ENCODE measurements around the gene SATB1.

The SATB1 gene

GRCh38 chr3:18440066-18440722, 15.1 kb upstream of the SATB1 start:
- peaks cover 26% of the 10 kb centered on the region for H3K27me3 Mint-ChIP-seq
- peak overlapping the region; percentile 70 for H3K27ac Mint-ChIP-seq
- ATAC-seq: no peak
- H3K4me3 Mint-ChIP-seq: peak overlapping the region; percentile 56
- peaks cover 39% of the 10 kb centered on the region for H3K4me1 Mint-ChIP-seq
- no peaks in the 10 kb centered on the region for H3K9me3 Mint-ChIP-seq
- H3K36me3 Mint-ChIP-seq: no peaks in the 10 kb centered on the region

- H3K27me3 Mint-ChIP-seq: peaks cover 20% of the 10 kb centered on the region
- no peak overlapping the region for H3K4me3 Mint-ChIP-seq
- H3K36me3 Mint-ChIP-seq: no peaks in the 10 kb centered on the region
- peaks cover 38% of the 10 kb centered on the region for H3K4me1 Mint-ChIP-seq
- no peak for ATAC-seq
- no peaks in the 10 kb centered on the region for H3K9me3 Mint-ChIP-seq
- no peak overlapping the region for H3K27ac Mint-ChIP-seq
Observed at GRCh38 chr3:18439281-18439680, 14.1 kb upstream of the SATB1 start.

GRCh38 chr3:18438586-18438985, 13.4 kb upstream of the SATB1 start:
- Mint-ChIP-seq H3K27ac (peak overlapping the region; percentile 17), H3K27me3 (peaks cover 13% of the 10 kb centered on the region), H3K4me1 (peaks cover 31% of the 10 kb centered on the region), H3K36me3 (no peaks in the 10 kb centered on the region), H3K4me3 (peak overlapping the region; percentile 0), H3K9me3 (no peaks in the 10 kb centered on the region)
- peak; percentile 76 for ATAC-seq

GRCh38 chr3:18436213-18436612, 11.1 kb upstream of the SATB1 start:
- Mint-ChIP-seq H3K36me3 (no peaks in the 10 kb centered on the region), H3K4me1 (peaks cover 23% of the 10 kb centered on the region), H3K27me3 (peaks cover 8% of the 10 kb centered on the region), H3K27ac (no peak overlapping the region), H3K4me3 (no peak overlapping the region), H3K9me3 (no peaks in the 10 kb centered on the region)
- no peak for ATAC-seq

GRCh38 chr3:18434711-18435110, 9.6 kb upstream of the SATB1 start:
- Mint-ChIP-seq H3K4me3 (no peak overlapping the region), H3K27ac (no peak overlapping the region), H3K36me3 (no peaks in the 10 kb centered on the region), H3K4me1 (peaks cover 14% of the 10 kb centered on the region), H3K27me3 (peaks cover 8% of the 10 kb centered on the region), H3K9me3 (no peaks in the 10 kb centered on the region)
- no peak for ATAC-seq

GRCh38 chr3:18432752-18433151, 7.6 kb upstream of the SATB1 start:
- H3K4me1 Mint-ChIP-seq: peaks cover 5% of the 10 kb centered on the region
- H3K36me3 Mint-ChIP-seq: no peaks in the 10 kb centered on the region
- H3K4me3 Mint-ChIP-seq: no peak overlapping the region
- no peak overlapping the region for H3K27ac Mint-ChIP-seq
- no peaks in the 10 kb centered on the region for H3K9me3 Mint-ChIP-seq
- no peaks in the 10 kb centered on the region for H3K27me3 Mint-ChIP-seq
- no peak for ATAC-seq

DNA sequence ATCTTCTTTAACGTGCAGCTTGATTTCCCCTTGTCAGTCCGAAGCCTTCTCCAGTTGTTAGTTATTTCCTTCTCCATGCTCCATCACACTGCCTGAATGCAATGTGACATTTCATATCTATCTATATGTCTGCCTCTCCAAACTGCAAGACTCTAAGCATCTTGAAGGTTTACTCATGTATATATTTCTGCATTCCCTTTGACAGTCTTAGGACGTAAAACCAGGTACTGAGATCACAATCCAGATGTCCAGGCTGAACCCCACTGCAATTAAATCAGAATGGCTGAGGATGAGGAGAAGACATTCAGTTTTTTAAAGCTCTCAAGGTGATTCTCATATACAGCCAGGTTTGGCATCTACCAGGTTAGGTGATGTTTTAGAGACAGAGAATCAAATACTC, 6.1 kb upstream of the SATB1 start:
- H3K27ac Mint-ChIP-seq: no peak overlapping the region
- ATAC-seq: no peak
- H3K9me3 Mint-ChIP-seq: no peaks in the 10 kb centered on the region
- H3K27me3 Mint-ChIP-seq: no peaks in the 10 kb centered on the region
- H3K36me3 Mint-ChIP-seq: no peaks in the 10 kb centered on the region
- peaks cover 5% of the 10 kb centered on the region for H3K4me1 Mint-ChIP-seq
- no peak overlapping the region for H3K4me3 Mint-ChIP-seq

- no peak for ATAC-seq
- Mint-ChIP-seq H3K27me3 (peaks cover 1% of the 10 kb centered on the region), H3K9me3 (no peaks in the 10 kb centered on the region), H3K4me1 (peaks cover 17% of the 10 kb centered on the region), H3K27ac (no peak overlapping the region), H3K4me3 (no peak overlapping the region), H3K36me3 (no peaks in the 10 kb centered on the region)
Observed at GRCh38 chr3:18428991-18429745, 4.0 kb upstream of the SATB1 start.

DNA sequence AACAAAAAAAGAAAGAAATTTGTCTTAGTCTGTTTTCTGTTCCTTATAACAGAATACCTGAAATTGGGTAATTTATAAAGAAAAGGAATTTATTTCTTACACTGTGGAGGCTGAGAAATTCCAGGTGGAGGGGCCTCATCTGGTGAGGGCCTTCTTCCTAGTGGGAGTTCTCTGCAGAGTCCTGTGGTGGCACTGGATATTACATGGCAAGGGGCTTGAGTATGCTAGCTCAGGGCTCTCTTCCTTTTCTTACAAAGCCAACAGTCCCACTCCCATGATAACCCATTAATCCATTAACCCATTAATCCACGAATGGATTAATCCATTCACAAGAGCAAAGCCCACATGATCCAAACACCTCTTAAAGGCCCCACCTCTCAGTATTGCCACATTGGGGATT, 2.9 kb upstream of the SATB1 start:
- no peak overlapping the region for H3K27ac Mint-ChIP-seq
- H3K4me3 Mint-ChIP-seq: no peak overlapping the region
- H3K9me3 Mint-ChIP-seq: no peaks in the 10 kb centered on the region
- ATAC-seq: no peak
- H3K4me1 Mint-ChIP-seq: peaks cover 29% of the 10 kb centered on the region
- H3K36me3 Mint-ChIP-seq: no peaks in the 10 kb centered on the region
- peaks cover 13% of the 10 kb centered on the region for H3K27me3 Mint-ChIP-seq

- peaks cover 13% of the 10 kb centered on the region for H3K27me3 Mint-ChIP-seq
- no peak overlapping the region for H3K4me3 Mint-ChIP-seq
- H3K9me3 Mint-ChIP-seq: no peaks in the 10 kb centered on the region
- no peaks in the 10 kb centered on the region for H3K36me3 Mint-ChIP-seq
- no peak for ATAC-seq
- no peak overlapping the region for H3K27ac Mint-ChIP-seq
- peaks cover 30% of the 10 kb centered on the region for H3K4me1 Mint-ChIP-seq
Observed at GRCh38 chr3:18426597-18427193, 1.6 kb upstream of the SATB1 start.

DNA sequence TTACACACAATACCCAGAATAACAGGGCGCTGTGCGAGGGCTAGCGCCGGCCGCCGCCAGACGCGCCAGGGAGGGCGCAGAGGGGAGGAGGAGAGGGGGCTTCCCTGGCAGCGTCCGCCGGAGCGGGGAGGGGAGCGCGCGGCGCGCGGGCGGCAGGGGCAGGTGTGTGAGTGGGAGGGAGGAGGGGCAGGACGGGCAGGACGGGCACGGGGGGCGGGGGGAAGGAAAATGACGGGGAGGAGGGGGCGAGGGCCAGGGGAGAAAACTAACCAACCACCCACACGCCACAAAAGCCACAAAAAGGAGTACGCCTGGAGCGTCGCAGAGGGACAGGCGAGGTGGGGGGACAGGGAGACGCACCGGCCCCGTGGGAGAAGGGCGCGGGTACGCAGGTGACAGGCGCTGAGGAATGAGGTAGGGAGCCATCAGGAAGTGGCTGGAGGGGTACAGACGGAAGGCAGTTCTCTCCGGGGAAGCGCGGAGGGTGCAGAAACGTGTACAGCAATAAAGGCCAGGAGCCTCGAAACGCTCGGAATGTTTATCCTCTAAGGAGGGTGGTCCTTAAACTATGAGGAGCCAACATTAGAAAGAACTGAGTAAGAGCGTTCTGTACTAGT, 610 bp upstream of the SATB1 start:
- Mint-ChIP-seq H3K4me1 (peaks cover 30% of the 10 kb centered on the region), H3K27ac (peak overlapping the region; percentile 89), H3K4me3 (peak overlapping the region; percentile 96), H3K9me3 (no peaks in the 10 kb centered on the region), H3K36me3 (peaks cover 3% of the 10 kb centered on the region), H3K27me3 (peaks cover 21% of the 10 kb centered on the region)
- peak; percentile 68 for ATAC-seq

DNA sequence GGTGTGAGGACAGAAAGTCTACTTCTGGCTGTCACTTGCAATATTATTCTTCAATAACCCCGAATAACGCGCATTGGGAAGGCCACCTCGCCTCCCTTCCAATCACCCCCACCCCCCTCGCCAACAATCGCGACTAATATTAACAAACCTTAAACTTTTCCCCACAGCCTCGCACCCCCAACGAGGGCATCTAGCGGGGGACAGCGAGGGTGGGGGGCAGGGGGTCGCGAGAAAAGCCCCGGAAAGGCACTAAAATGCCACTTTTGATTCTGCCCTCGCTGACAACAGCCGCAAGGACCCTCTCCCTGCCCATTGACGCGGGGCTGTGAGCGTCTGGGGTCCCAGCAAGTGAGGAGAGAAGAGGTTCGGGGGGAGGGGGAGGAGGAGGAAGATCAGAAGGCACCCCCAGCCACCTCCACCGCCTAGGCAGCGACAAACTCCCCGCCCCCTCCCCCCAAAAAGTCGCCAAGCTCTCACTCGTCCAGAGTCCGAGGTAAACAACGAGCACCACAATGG, 868 bp downstream of the SATB1 start:
- peak overlapping the region; percentile 96 for H3K4me3 Mint-ChIP-seq
- peaks cover 25% of the 10 kb centered on the region for H3K4me1 Mint-ChIP-seq
- peak; percentile 25 for ATAC-seq
- peaks cover 32% of the 10 kb centered on the region for H3K27me3 Mint-ChIP-seq
- peaks cover 12% of the 10 kb centered on the region for H3K36me3 Mint-ChIP-seq
- peak overlapping the region; percentile 89 for H3K27ac Mint-ChIP-seq
- H3K9me3 Mint-ChIP-seq: no peaks in the 10 kb centered on the region

GRCh38 chr3:18423401-18424212, 1.5 kb downstream of the SATB1 start:
- Mint-ChIP-seq H3K9me3 (no peaks in the 10 kb centered on the region), H3K4me3 (peak overlapping the region; percentile 96), H3K27ac (peak overlapping the region; percentile 89), H3K4me1 (peaks cover 25% of the 10 kb centered on the region), H3K27me3 (peaks cover 32% of the 10 kb centered on the region), H3K36me3 (peaks cover 12% of the 10 kb centered on the region)
- ATAC-seq: peak; percentile 34

DNA sequence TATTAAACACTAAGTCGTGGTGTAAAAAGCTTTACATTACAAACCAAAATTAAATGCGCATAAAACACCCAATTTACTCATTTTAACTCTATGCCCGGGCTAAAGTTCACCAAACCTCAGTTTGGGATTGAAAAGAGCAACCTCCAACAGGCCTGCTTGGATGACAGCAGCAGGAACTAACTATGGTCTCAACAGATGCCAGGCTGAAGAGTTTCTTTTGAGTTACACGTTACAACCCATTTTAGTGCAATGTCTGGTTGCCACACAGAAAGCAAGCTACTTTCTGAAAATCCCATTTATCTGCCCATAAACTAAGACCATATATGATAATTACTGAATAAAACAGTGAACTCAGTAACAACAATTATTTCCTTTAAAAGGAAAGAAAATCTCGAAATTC, 2.2 kb downstream of the SATB1 start:
- H3K27me3 Mint-ChIP-seq: peaks cover 32% of the 10 kb centered on the region
- peak overlapping the region; percentile 89 for H3K27ac Mint-ChIP-seq
- H3K9me3 Mint-ChIP-seq: no peaks in the 10 kb centered on the region
- H3K4me1 Mint-ChIP-seq: peaks cover 25% of the 10 kb centered on the region
- no peak for ATAC-seq
- H3K4me3 Mint-ChIP-seq: peak overlapping the region; percentile 96
- H3K36me3 Mint-ChIP-seq: peaks cover 12% of the 10 kb centered on the region
